GM15510 (cell line): ENCODE results near the gene VAMP5.

ENCODE experiments used
- POLR2A ChIP-seq: IDR thresholded peaks from 3 replicates; pipeline ENCODE4 v1.6.1; 2011; ENCODE audit warnings: borderline replicate concordance; ENCODE audit not compliant: insufficient read length; ENCODE audit errors: extremely low read depth

VAMP5 gene

GRCh38 chr2:85602476-85603234 lies 18.4 kb downstream of the VAMP5 start, which contains the start of gene TMEM150A:
Gene TMEM150A, minus strand, starts transcription at chr2:85602698. Its CDS starts 750 bp downstream, at chr2:85601948.
- peak; percentile 64 for TF ChIP-seq POLR2A

GRCh38 chr2:85604568-85605339 lies 20.5 kb downstream of the VAMP5 start:
- TF ChIP-seq POLR2A: no peak

- no peak for TF ChIP-seq POLR2A
Observed at GRCh38 chr2:85605406-85606115, 21.3 kb downstream of the VAMP5 start.

GRCh38 chr2:85606116-85606455 lies 21.9 kb downstream of the VAMP5 start:
- no peak for TF ChIP-seq POLR2A

GRCh38 chr2:85607268-85608215 lies 23.3 kb downstream of the VAMP5 start:
- TF ChIP-seq POLR2A: no peak

GRCh38 chr2:85611217-85611704 lies 27.0 kb downstream of the VAMP5 start:
- TF ChIP-seq POLR2A: no peak

GRCh38 chr2:85611705-85612587 lies 27.7 kb downstream of the VAMP5 start, which contains the start of gene C2orf68:
Gene C2orf68, minus strand, starts transcription at chr2:85612066. Its CDS starts 82 bp downstream, at chr2:85611984.
- TF ChIP-seq POLR2A: peak; percentile 94

GRCh38 chr2:85613717-85614515 lies 29.7 kb downstream of the VAMP5 start:
- no peak for TF ChIP-seq POLR2A

GRCh38 chr2:85615413-85615728 lies 31.1 kb downstream of the VAMP5 start:
- TF ChIP-seq POLR2A: no peak

- TF ChIP-seq POLR2A: no peak
Observed at GRCh38 chr2:85619617-85620016, 35.4 kb downstream of the VAMP5 start.

- TF ChIP-seq POLR2A: no peak
Observed at GRCh38 chr2:85621338-85621737, 37.1 kb downstream of the VAMP5 start.

GRCh38 chr2:85623991-85624390 lies 39.8 kb downstream of the VAMP5 start:
- no peak for TF ChIP-seq POLR2A
